GM21528 (cell line): ENCODE results near the gene FXYD6.

Experiments
- ATAC-seq: cut with Tn5 transposase; IDR thresholded peaks from one replicate; pipeline ENCODE4 v1.9.1; 2021; ENCODE audit warnings: mild to moderate bottlenecking, moderate library complexity; ENCODE audit not compliant: unreplicated experiment, low FRiP score

Gene FXYD6

GRCh38 chr11:117910941-117911655 is 34.6 kb upstream of the FXYD6 start:
- no peak for ATAC-seq

DNA sequence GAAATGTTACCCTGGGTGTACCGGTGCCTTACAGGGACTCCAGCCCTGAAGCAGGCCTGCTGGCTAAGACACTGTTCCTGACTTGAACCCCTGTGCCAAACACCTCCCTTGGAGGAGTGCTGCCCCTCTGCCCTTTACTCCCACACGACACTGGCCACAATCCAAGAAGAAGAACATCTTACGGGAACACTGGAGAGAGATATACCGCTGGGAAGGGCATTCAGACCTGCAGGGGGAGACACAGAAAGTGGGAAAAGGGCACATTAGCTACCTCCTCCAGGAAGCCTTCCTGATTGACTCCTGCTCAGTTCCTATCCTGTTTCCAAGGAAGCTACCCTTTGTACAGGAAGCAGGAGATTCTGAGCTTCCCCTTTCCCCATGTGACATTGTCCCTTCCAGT is 34.1 kb upstream of the FXYD6 start:
- no peak for ATAC-seq

DNA sequence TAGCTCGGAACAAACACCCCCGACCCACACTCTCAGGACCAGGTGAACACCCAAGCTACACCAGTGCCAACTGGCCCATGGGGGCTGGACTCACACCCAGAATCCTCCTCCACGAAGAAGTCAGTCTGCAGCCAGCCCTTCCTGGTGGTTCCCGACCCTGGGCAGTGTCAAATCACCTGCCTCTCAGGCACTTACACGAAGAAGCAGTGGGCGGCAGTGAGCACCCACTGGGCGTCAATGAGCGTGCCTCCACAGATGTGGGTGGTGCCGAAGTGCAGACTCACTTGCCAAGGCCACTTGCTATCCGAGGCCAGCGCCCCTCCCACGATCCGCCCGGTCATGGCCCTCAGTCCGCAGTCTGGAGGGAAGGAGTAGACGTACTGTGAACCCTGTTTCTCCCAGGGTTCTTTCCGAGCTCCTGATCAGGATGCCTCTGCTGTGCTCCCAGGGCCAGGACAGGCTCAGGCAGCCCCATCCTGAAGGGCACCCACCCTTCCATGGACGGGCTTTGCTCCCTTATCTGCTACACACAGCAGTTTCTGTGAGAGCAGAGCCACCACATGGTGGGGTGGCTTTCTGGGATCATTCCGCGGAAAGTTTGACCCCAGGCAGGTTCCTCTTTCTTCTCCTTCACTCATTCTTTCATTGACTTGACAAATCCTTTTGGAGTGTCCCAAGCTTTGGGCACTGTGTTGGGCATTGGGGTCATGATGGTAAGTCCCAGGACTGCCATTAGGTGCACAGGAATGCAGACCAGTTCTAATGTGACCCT is 33.3 kb upstream of the FXYD6 start:
- no peak for ATAC-seq

GRCh38 chr11:117908959-117909610 is 32.6 kb upstream of the FXYD6 start:
- ATAC-seq, result no peak

- ATAC-seq, result no peak
Measured at GRCh38 chr11:117908109-117908895, 31.8 kb upstream of the FXYD6 start.

DNA sequence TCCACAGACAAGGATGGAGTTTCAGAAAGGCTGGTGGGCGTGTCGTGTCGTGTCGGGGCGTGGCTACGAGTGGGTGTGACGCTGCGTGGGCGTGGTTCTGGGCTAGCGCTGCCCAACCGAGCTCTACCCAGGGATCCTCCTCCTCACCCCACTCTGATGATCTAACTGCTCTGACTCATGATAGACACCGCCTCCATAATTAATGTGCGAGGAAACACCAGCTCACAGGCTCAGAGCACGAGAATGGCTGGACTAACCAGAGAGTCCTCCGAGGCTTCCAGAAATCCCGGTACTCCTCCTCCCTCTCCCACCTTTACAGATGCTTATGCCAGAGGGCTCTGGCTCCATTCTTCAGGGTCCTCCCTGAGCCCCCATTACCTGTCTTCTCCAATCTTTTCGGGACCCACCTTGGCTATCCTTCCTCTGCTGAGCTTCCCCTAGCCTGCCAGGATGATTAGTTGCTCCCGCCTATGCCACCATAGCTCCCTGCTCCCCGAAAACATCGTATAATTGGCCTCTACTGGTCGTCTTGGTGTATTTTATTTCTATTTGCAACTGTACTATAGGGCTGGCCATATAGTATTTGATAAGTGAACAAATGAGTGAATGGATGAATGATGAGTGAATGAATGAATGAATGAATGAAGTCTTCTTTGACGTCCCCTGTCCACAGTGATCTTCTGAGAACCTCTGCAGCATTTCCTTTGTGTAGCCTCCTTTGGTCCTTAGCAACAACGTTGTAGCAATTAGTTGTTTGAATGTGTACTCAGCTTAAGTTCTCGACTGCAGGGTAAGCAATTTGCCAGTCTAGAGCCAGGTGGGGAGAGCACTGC is 31.0 kb upstream of the FXYD6 start:
- no peak for ATAC-seq

GRCh38 chr11:117906710-117907109 is 30.3 kb upstream of the FXYD6 start:
- ATAC-seq, result no peak

- no peak for ATAC-seq
Measured at GRCh38 chr11:117906126-117906525, 29.7 kb upstream of the FXYD6 start.

- no peak for ATAC-seq
Measured at GRCh38 chr11:117905524-117905923, 29.1 kb upstream of the FXYD6 start.

GRCh38 chr11:117903505-117904382 is 27.3 kb upstream of the FXYD6 start:
- no peak for ATAC-seq

GRCh38 chr11:117902001-117902845 is 25.8 kb upstream of the FXYD6 start:
- ATAC-seq, result no peak

- ATAC-seq, result no peak
Measured at GRCh38 chr11:117901601-117902000, 25.1 kb upstream of the FXYD6 start.

DNA sequence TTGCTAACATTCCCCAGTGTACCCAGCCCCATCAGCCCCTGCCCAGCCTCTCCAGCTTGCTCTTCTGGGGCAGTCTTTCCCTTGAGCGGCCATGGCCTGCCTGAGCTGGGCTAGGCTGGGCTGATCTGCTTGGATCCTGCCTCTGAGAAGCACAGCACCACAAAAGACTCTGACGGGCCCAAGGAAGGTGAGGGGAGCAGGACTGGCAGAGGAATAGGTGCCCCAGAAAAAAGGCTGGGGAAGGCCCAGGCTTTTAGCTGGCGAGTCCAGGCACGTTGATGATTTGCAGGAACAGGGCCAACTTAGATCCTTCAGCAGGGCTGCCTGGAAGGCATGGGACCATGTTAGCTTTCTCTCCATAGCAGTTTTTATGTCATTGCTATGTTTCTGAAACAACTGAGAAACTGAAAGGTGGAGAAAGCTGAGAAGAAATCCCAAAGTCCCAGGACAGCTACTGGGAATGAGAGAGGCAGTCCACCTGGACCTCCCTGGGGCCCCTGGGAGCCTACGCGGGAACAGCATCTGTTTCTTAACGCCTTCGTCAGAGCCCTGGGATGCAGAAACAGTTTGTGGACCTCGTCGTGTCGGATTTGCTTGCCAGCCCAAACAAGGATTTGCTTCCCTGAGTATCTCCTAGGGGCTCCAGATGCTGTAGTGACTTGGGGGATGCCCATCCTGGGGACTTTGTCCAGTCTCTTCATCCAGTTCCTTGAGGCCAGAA is 24.4 kb upstream of the FXYD6 start:
- ATAC-seq, result no peak

DNA sequence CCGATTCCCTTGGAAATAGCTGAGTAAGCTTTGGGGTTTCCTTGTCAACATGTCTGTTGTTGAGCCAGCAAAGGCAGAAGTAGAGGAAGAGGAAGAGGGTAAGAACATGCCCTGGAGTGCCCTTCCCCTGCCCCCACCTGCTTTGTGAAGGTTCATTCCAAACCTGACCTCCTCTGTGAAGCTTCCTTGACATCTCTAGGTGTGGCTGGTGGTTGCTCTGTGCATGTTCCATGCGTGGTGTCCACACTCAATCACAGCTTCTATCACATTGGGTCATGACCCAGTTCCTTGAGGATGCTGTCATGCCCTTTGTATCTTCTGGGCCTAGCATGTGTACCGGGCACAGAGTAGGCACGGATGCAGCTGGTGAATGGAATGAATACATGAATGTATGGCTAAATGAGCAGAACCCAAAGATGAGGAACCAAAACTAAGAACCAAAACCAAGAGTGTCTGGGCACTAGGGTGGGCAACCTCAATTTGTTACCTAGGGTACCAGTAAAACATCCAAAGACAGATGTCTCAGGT is 23.7 kb upstream of the FXYD6 start:
- ATAC-seq, result no peak

DNA sequence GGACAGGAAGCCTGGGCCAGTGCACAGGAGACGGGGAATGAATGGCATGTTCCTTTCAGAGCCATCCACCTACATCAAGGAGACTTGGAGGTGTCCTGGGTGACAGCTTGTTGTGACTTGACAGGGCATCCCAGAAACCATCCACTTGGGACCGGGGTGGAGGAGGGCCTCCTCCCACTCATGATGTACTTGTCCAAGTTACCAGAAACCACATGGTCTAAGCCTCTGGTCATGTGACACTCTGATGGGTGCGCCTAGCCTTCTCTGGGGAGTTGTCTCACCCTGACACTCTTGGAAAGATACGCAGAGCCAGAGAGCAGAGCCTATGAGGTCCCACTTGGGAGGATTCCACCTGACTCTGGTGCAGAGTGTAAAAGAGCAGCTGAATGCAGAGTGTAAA is 21.6 kb upstream of the FXYD6 start:
- no peak for ATAC-seq

DNA sequence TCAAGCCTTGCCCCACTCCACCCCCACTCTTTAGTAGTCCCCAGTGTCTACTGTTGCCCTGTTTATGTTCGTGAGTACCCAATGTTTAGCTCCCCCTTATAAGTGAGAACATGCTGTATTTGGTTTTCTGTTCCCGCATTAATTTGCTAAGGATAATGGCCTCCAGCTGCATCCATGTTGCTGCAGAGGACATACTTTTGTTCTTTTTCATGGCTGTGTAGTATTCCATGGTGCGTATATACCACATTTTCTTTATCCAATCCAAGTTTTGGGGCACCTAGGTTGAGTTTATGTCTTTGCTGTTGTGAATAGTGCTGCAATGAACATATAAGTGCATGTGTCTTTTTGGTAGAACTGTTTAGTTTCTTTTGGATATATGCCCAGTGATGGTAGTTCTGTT is 16.2 kb upstream of the FXYD6 start:
- no peak for ATAC-seq

DNA sequence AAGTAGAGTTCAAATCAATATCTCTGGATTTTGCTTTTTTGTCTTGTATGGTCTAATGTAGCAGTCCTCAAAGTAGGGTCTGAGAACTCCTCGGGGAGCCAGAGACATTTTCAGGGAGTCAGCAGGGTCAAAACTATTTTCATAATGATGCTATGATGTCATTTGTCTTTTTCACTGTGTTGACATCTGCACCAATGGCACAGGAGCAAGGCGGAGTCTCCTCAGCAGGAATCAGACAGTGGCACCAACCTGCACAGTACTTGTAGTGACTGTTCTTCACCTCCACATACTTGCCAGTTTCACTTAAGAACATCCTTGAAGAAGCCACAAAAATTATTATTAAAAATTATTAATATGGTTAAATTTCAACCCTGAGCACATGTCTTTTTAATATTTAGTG is 14.9 kb upstream of the FXYD6 start:
- ATAC-seq, result no peak
